ENCODE measurements around the gene ELK3. TPM values are rescaled to one million over a fixed set of nuclear protein-coding genes. Genes with fewer than 3 reads are reported as not detected.

Gene ELK3
- total RNA-seq, 1 donor from 2014 or later = 41.2 TPM

- DNase-seq = no peak
- H3K9me3 ChIP-seq = no peaks in the 10 kb centered on the region
- TF ChIP-seq CTCF (IDR thresholded peaks at IDR 0.05) = no peak
- no peak overlapping the region for H3K4me3 ChIP-seq
- H3K36me3 ChIP-seq = peaks cover 21% of the 10 kb centered on the region
- peaks cover 14% of the 10 kb centered on the region for H3K4me1 ChIP-seq
- intact Hi-C loops (cut with DNase I) = no loop called here
- H3K27ac ChIP-seq = no peak overlapping the region
- ATAC-seq = peak; percentile 21
- H3K27me3 ChIP-seq = no peaks in the 10 kb centered on the region
Observed at GRCh38 chr12:96226401-96226800, 32.2 kb downstream of the ELK3 start.

DNA sequence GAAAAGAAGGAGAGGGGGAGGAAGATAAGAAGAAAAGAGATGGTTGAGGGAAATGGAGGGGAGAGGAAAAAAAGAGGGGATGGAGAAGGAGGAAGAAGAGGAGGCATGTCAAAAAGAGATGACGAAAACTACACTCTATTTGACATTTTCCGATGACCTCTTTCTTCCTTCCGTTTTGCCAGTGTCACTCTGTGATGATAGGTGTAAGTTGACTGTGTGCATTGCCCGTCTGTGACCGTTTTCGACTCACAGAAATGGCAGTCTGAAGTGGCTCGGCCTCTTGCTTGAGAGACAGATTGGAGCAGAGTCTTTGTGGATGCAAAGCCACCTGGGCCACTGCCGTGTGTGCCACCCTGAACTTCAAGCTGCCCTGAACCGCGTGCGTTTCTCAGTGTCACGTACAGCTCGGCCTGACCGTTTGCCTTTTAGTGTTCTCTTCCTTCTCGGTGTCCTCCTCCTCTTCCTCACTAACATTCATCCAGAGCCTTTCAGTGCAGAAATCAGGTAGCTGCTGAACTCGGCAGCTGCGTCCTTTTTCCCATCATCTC lies 32.7 kb downstream of the ELK3 start:
- Histone ChIP-seq H3K27ac (no peak overlapping the region), H3K27me3 (no peaks in the 10 kb centered on the region), H3K4me3 (no peak overlapping the region), H3K4me1 (peaks cover 14% of the 10 kb centered on the region), H3K9me3 (no peaks in the 10 kb centered on the region), H3K36me3 (peaks cover 21% of the 10 kb centered on the region)
- TF ChIP-seq CTCF (IDR thresholded peaks at IDR 0.05) = no peak
- ATAC-seq (no peak), DNase-seq (no peak)
- intact Hi-C loops (cut with DNase I) = no loop called here

- Histone ChIP-seq H3K27ac (no peak overlapping the region), H3K4me3 (no peak overlapping the region), H3K4me1 (peaks cover 14% of the 10 kb centered on the region), H3K9me3 (no peaks in the 10 kb centered on the region), H3K27me3 (no peaks in the 10 kb centered on the region), H3K36me3 (peaks cover 21% of the 10 kb centered on the region)
- intact Hi-C loops (cut with DNase I) = no loop called here
- DNase-seq = no peak
- no peak for TF ChIP-seq CTCF (IDR thresholded peaks at IDR 0.05)
- no peak for ATAC-seq
Observed at GRCh38 chr12:96227365-96228106, 33.4 kb downstream of the ELK3 start.

GRCh38 chr12:96228566-96229248 lies 34.5 kb downstream of the ELK3 start:
- H3K9me3 ChIP-seq = no peaks in the 10 kb centered on the region
- H3K4me3 ChIP-seq = no peak overlapping the region
- no peak for TF ChIP-seq CTCF (IDR thresholded peaks at IDR 0.05)
- no peaks in the 10 kb centered on the region for H3K27me3 ChIP-seq
- intact Hi-C loops (cut with DNase I) = no loop called here
- H3K27ac ChIP-seq = no peak overlapping the region
- H3K36me3 ChIP-seq = peaks cover 21% of the 10 kb centered on the region
- no peak for ATAC-seq
- peaks cover 15% of the 10 kb centered on the region for H3K4me1 ChIP-seq
- DNase-seq = no peak

DNA sequence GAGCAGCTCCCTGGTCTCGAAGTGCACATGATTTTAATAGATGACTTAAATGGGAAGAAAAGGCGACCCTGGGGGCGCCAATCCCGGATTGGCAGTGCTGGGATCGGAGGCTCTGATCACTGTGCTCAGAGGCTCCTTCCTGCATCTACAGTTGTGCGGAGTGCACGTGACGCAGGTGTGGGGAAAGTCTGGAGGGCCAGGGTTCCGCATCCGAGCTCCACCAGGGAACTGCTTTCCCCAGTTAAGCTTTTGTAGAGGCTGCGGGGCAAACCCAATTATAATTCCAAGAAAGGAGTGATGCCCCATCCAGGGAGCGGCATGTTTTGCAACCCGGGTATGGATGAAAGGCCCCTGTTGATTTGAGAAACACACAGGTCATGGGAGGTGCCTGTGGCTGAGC lies 36.5 kb downstream of the ELK3 start:
- intact Hi-C loops (cut with DNase I) = no loop called here
- TF ChIP-seq CTCF (IDR thresholded peaks at IDR 0.05) = no peak
- ATAC-seq = no peak
- Histone ChIP-seq H3K9me3 (no peaks in the 10 kb centered on the region), H3K36me3 (peaks cover 6% of the 10 kb centered on the region), H3K4me1 (peaks cover 15% of the 10 kb centered on the region), H3K27me3 (no peaks in the 10 kb centered on the region), H3K27ac (no peak overlapping the region), H3K4me3 (no peak overlapping the region)
- DNase-seq = no peak
